GM10266 (cell line): Measurements from ENCODE around the gene KCNMA1.

ENCODE experiments used
- DNase-seq: peaks from one replicate; pipeline ENCODE4 v3.0.0; 2012; ENCODE audit errors: extremely low spot score
- CTCF ChIP-seq: IDR thresholded peaks from 2 replicates; pipeline ENCODE4 v1.5.1; 2012; ENCODE audit warnings: mild to moderate bottlenecking, low read depth; ENCODE audit not compliant: control insufficient read depth, insufficient read depth; ENCODE audit errors: missing control alignments

KCNMA1 gene

GRCh38 chr10:77647543-77648293 is 10.1 kb upstream of the KCNMA1 start:
- DNase-seq, result no peak
- TF ChIP-seq CTCF, result no peak

- no peak for TF ChIP-seq CTCF
- no peak for DNase-seq
Measured at GRCh38 chr10:77644557-77645243, 7.1 kb upstream of the KCNMA1 start.

GRCh38 chr10:77643795-77644468 is 6.3 kb upstream of the KCNMA1 start:
- peak; percentile 46 for DNase-seq
- peak; percentile 64 for TF ChIP-seq CTCF

GRCh38 chr10:77641788-77642397 is 4.3 kb upstream of the KCNMA1 start:
- TF ChIP-seq CTCF, result peak; percentile 74
- peak; percentile 69 for DNase-seq

GRCh38 chr10:77641344-77641743 is 3.7 kb upstream of the KCNMA1 start:
- TF ChIP-seq CTCF, result no peak
- no peak for DNase-seq

- TF ChIP-seq CTCF, result no peak
- no peak for DNase-seq
Measured at GRCh38 chr10:77640167-77640566, 2.6 kb upstream of the KCNMA1 start.

- no peak for TF ChIP-seq CTCF
Measured at GRCh38 chr10:77639756-77640155, 2.1 kb upstream of the KCNMA1 start.

More at GRCh38 chr10:77639756-77640155, 2.1 kb upstream of the KCNMA1 start:
- DNase-seq, result no peak
